Epithelial cell of proximal tubule (primary cell): ENCODE results near the gene CCDC102A. TPM values are rescaled to one million over a fixed set of nuclear protein-coding genes. Genes with fewer than 3 reads are reported as not detected.
"Not testable (repeated sequence)": the region's sequence is repeated elsewhere in the genome, so short reads cannot be mapped to it uniquely, and the experiment has no call there.

Source experiments
- DNase-seq: peaks from one replicate; pipeline ENCODE4 v3.0.0-alpha.2; 2011; ENCODE audit warnings: low read depth
- H3K4me3 ChIP-seq: 2 replicates; pipeline ENCODE4 v1.5.1; 2011; ENCODE audit warnings: low read depth, mild to moderate bottlenecking, low read length
- CTCF ChIP-seq: conservative IDR thresholded peaks from 2 replicates; pipeline ENCODE4 v1.5.1; 2012; ENCODE audit warnings: low read depth, mild to moderate bottlenecking, low read length
- total RNA-seq: library from RNA; depleted of rRNA; stranded (reverse); fragments of >200 nt; gene quantifications from 2 replicates; pipeline ENCODE4 v1.2.3, GENCODE V29; 2015

CCDC102A gene
- total RNA-seq, 1 donor from 2014 or later = 22.7 TPM

- no peak for DNase-seq
- TF ChIP-seq CTCF = no peak
- no peak overlapping the region for H3K4me3 ChIP-seq
Measured at GRCh38 chr16:57570301-57571070, 34.1 kb upstream of the CCDC102A start.

- no peak for TF ChIP-seq CTCF
- no peak for DNase-seq
- no peak overlapping the region for H3K4me3 ChIP-seq
Measured at GRCh38 chr16:57569306-57569946, 33.1 kb upstream of the CCDC102A start.

- not testable (repeated sequence) for DNase-seq, H3K4me3 ChIP-seq
Measured at GRCh38 chr16:57568772-57569171, 32.4 kb upstream of the CCDC102A start.

- no peak for DNase-seq
- no peak for TF ChIP-seq CTCF
Measured at GRCh38 chr16:57568173-57568678, 31.9 kb upstream of the CCDC102A start.

GRCh38 chr16:57567691-57568090 lies 31.3 kb upstream of the CCDC102A start:
- no peak for DNase-seq

More at GRCh38 chr16:57568173-57568678, 31.9 kb upstream of the CCDC102A start:
- H3K4me3 ChIP-seq = no peak overlapping the region

GRCh38 chr16:57566436-57566835 lies 30.1 kb upstream of the CCDC102A start:
- no peak for TF ChIP-seq CTCF
- H3K4me3 ChIP-seq = no peak overlapping the region
- DNase-seq = no peak

More at GRCh38 chr16:57567691-57568090, 31.3 kb upstream of the CCDC102A start:
- TF ChIP-seq CTCF = no peak
- H3K4me3 ChIP-seq = no peak overlapping the region

- no peak for TF ChIP-seq CTCF
- DNase-seq = no peak
- no peak overlapping the region for H3K4me3 ChIP-seq
Measured at GRCh38 chr16:57565461-57565860, 29.1 kb upstream of the CCDC102A start.
